HCT116 (cell line): ENCODE measurements around the gene ENTR1. TPM values are rescaled to one million over a fixed set of nuclear protein-coding genes. Genes with fewer than 3 reads are reported as not detected.

ENCODE experiments used
- ATAC-seq: fragments of 200-7000 bp; cut with Tn5 transposase; 2 replicates; pipeline ENCODE4 v1.9.1; 2020; ENCODE audit warnings: mild to moderate bottlenecking, moderate library complexity
- BruUV-seq: library from RNA; stranded (reverse); fragments of 400-500 nt; replicated peaks from 2 replicates; lab custom pipeline; 2021; lab: Mats Ljungman, UMichigan
- CTCF ChIA-PET: fragments of 300-600 bp; sonication (Branson Sonifier 250); formaldehyde crosslinking; loops from one replicate; lab custom pipeline; 2021; ENCODE audit warnings: antibody characterized with exemption; lab: Charles Lee
- POLR2A ChIA-PET: fragments of 300-600, 350-600 bp; sonication (Branson Sonifier 250); formaldehyde crosslinking; loops from one replicate; lab custom pipeline; 2021; ENCODE audit warnings: antibody characterized with exemption; lab: Charles Lee
- RAD21 ChIA-PET, 2 experiments: fragments of 300-600 bp; sonication (Branson Sonifier 250); formaldehyde crosslinking; loops; one replicate each; lab custom pipeline; 2023; ENCODE audit warnings: low total read pairs in 2 of 2; ENCODE audit not compliant: uncharacterized antibody in 2 of 2, unreplicated experiment in 2 of 2, low non-redundant PET in 1 of 2; lab: Charles Lee
- DNase-seq: peaks from one replicate; pipeline ENCODE4 v3.0.0-alpha.2; 2010; ENCODE audit warnings: low read depth, low spot score
- H2AFZ ChIP-seq: fragments of 200-600 bp; shearing (Covaris generic), sonication (generic); 2 replicates; pipeline ENCODE4 v1.6.1; 2017; ENCODE audit warnings: low read depth, mixed run types, mixed read lengths, antibody characterized with exemption, low read length; ENCODE audit not compliant: poor library complexity, severe bottlenecking
- H3K27ac ChIP-seq: 2 replicates; pipeline ENCODE4 v1.5.1; 2012; ENCODE audit warnings: low read depth, low read length
- H3K27me3 ChIP-seq: fragments of 200-600 bp; sonication (generic); 2 replicates; pipeline ENCODE4 v1.6.1; 2016; ENCODE audit warnings: mixed run types, low read length, mixed read lengths; ENCODE audit not compliant: insufficient read depth
- H3K36me3 ChIP-seq, 2 experiments: fragments of 200-500 bp in 1 of 2; fragments of 200-600 bp in 1 of 2; sonication (Bioruptor generic) in 1 of 2; sonication (generic) in 1 of 2; 2 replicates each; pipeline versions ENCODE4 v1.5.1 to v1.6.1; 2014 to 2016; ENCODE audit warnings: low read length in 2 of 2, inconsistent platforms in 1 of 2, mixed read lengths in 1 of 2, mixed run types in 1 of 2; ENCODE audit not compliant: insufficient read depth in 2 of 2, control insufficient read depth in 1 of 2
- H3K4me1 ChIP-seq, 2 experiments: fragments of 200-600 bp in 1 of 2; sonication (generic) in 1 of 2; 2 replicates each; pipeline versions ENCODE4 v1.5.1 to v1.6.1; 2012 to 2017; ENCODE audit warnings: low read length in 2 of 2, inconsistent platforms in 1 of 2, mild to moderate bottlenecking in 1 of 2, mixed read lengths in 1 of 2, mixed run types in 1 of 2, moderate library complexity in 1 of 2; ENCODE audit not compliant: insufficient read depth in 2 of 2, control insufficient read depth in 1 of 2
- H3K4me2 ChIP-seq: fragments of 200-600 bp; sonication (generic); 2 replicates; pipeline ENCODE4 v1.6.1; 2017; ENCODE audit warnings: mixed run types, low read length, mixed read lengths
- H3K4me3 ChIP-seq, 2 experiments: fragments of 200-600 bp in 1 of 2; sonication (generic) in 1 of 2; replicated peaks in 1 of 2; 2 replicates each; pipeline ENCODE4 v1.5.1; 2011 to 2016; ENCODE audit warnings: low read length in 2 of 2, control low read depth in 1 of 2, low read depth in 1 of 2, mild to moderate bottlenecking in 1 of 2, mixed read lengths in 1 of 2, mixed run types in 1 of 2
- H3K79me2 ChIP-seq: fragments of 200-600 bp; sonication (generic); 2 replicates; pipeline ENCODE4 v1.6.1; 2017; ENCODE audit warnings: mild to moderate bottlenecking, mixed run types, low read length, moderate library complexity, mixed read lengths; ENCODE audit not compliant: insufficient read depth
- H3K9ac ChIP-seq: fragments of 200-600 bp; sonication (generic); 2 replicates; pipeline ENCODE4 v1.6.1; 2016; ENCODE audit warnings: low read length, mixed read lengths
- H3K9me2 ChIP-seq: fragments of 200-600 bp; sonication (generic), shearing (Covaris generic); 2 replicates; pipeline ENCODE4 v1.6.1; 2017; ENCODE audit warnings: mixed run types, mild to moderate bottlenecking, moderate library complexity; ENCODE audit not compliant: insufficient read depth
- H3K9me3 ChIP-seq, 2 experiments: fragments of 200-500 bp in 1 of 2; fragments of 200-600 bp in 1 of 2; sonication (Bioruptor generic) in 1 of 2; sonication (generic) in 1 of 2; 2 replicates each; pipeline ENCODE4 v1.6.1; 2014 to 2017; ENCODE audit warnings: low read length in 2 of 2, mixed read lengths in 2 of 2, inconsistent platforms in 1 of 2, low read depth in 1 of 2, mild to moderate bottlenecking in 1 of 2, mixed run types in 1 of 2, moderate library complexity in 1 of 2; ENCODE audit not compliant: control insufficient read depth in 1 of 2, insufficient read depth in 1 of 2
- H4K20me1 ChIP-seq: fragments of 200-600 bp; sonication (generic), shearing (Covaris generic); 2 replicates; pipeline ENCODE4 v1.6.1; 2017; ENCODE audit warnings: mixed run types, mild to moderate bottlenecking, moderate library complexity; ENCODE audit not compliant: insufficient read depth
- EGR1 ChIP-seq: IDR thresholded peaks from 2 replicates; pipeline ENCODE4 v1.6.1; 2012; ENCODE audit warnings: low read depth
- JUND ChIP-seq: IDR thresholded peaks from 2 replicates; pipeline ENCODE4 v1.6.1; 2012
- SIN3A ChIP-seq: IDR thresholded peaks from 2 replicates; pipeline ENCODE4 v1.6.1; 2012; ENCODE audit warnings: low read depth
- SP1 ChIP-seq: IDR thresholded peaks from 2 replicates; pipeline ENCODE4 v1.6.1; 2012; ENCODE audit warnings: low read depth
- intact Hi-C: fragments of 100-400 bp; cut with micrococcal nuclease; formaldehyde crosslinking; loops from 2 replicates; pipeline ENCODE4 v1.10.0; 2022
- total RNA-seq: library from RNA; stranded (reverse); gene quantifications from one replicate; pipeline ENCODE4 v1.2.1, GENCODE V29; 2021; ENCODE audit not compliant: unreplicated experiment
- TF ChIP-seq, protein P1 (sequence below), 3 experiments: fragments of 200-600 bp in 1 of 3; sonication (generic) in 1 of 3; IDR thresholded peaks in 2 of 3; conservative IDR thresholded peaks in 1 of 3; 2 replicates each; pipeline ENCODE4 v1.5.1; 2012 to 2017; ENCODE audit warnings: low read depth in 2 of 3, low read length in 2 of 3, antibody characterized with exemption in 1 of 3, borderline replicate concordance in 1 of 3, control low read depth in 1 of 3, mild to moderate bottlenecking in 1 of 3, mixed read lengths in 1 of 3, mixed run types in 1 of 3, moderate library complexity in 1 of 3; ENCODE audit not compliant: insufficient read depth in 1 of 3
- TF ChIP-seq, protein P2 (sequence below): IDR thresholded peaks from 2 replicates; pipeline ENCODE4 v1.6.1; 2012
- TF ChIP-seq, protein P3 (sequence below): IDR thresholded peaks from 2 replicates; pipeline ENCODE4 v1.6.1; 2011; ENCODE audit warnings: mild to moderate bottlenecking, low read length, moderate library complexity; ENCODE audit not compliant: insufficient replicate concordance; ENCODE audit errors: extremely low read depth
- TF ChIP-seq, protein P4 (sequence below): IDR thresholded peaks from 2 replicates; pipeline ENCODE4 v1.6.1; 2012

Gene ENTR1
- total RNA-seq, 1 experiment from 2014 or later: 119 TPM

DNA sequence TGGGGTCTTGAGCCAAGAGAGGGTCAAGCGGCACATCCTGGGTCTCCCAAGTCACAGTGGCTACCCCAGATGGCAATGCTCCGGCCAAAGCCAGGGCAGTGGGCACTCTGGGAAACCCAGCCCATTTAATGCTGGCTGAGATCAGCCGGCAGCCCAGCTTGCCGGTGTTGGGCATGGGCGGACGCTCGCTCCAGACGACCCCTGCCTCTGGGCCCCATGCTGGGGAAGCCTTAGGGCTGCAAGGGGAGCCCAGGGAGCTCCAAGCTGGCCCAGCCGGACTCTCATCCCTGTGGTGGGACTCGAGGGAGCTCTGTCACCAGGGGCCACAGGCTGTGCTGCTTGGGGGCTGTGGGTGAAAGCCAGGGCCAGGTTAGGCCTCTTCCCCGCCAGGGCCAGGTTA lies 31.0 kb downstream of the ENTR1 start:
- CTCF ChIA-PET: no interaction called here
- Histone ChIP-seq H3K27me3 (no peaks in the 10 kb centered on the region), H3K9me3 (no peaks in the 10 kb centered on the region), H4K20me1 (no peaks in the 10 kb centered on the region), H3K4me1 (no peaks in the 10 kb centered on the region), H3K36me3 (peaks cover 10 to 14% of the 10 kb centered on the region in 2 experiments; a peak in 3 of 4 replicates), H3K4me2 (no peak overlapping the region), H3K79me2 (no peaks in the 10 kb centered on the region), H3K27ac (no peak overlapping the region), H3K9me2 (no peaks in the 10 kb centered on the region), H2AFZ (no peak overlapping the region), H3K9ac (no peak overlapping the region), H3K4me3 (no peak overlapping the region)
- POLR2A ChIA-PET: no interaction called here
- BruUV-seq: no TSS peak
- ATAC-seq (no peak), DNase-seq (no peak)
- intact Hi-C loops: no loop called here
- RAD21 ChIA-PET: no interaction called here
- TF ChIP-seq SP1 (no peak), EGR1 (no peak), JUND (no peak), SIN3A (no peak)
- TF ChIP-seq, protein P1, sequence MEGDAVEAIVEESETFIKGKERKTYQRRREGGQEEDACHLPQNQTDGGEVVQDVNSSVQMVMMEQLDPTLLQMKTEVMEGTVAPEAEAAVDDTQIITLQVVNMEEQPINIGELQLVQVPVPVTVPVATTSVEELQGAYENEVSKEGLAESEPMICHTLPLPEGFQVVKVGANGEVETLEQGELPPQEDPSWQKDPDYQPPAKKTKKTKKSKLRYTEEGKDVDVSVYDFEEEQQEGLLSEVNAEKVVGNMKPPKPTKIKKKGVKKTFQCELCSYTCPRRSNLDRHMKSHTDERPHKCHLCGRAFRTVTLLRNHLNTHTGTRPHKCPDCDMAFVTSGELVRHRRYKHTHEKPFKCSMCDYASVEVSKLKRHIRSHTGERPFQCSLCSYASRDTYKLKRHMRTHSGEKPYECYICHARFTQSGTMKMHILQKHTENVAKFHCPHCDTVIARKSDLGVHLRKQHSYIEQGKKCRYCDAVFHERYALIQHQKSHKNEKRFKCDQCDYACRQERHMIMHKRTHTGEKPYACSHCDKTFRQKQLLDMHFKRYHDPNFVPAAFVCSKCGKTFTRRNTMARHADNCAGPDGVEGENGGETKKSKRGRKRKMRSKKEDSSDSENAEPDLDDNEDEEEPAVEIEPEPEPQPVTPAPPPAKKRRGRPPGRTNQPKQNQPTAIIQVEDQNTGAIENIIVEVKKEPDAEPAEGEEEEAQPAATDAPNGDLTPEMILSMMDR (IDR thresholded peaks at IDR 0.05 in 2 of 3, conservative IDR thresholded peaks at IDR 0.05 in 1 of 3; ENCODE audit: borderline replicate concordance in 1 of 3, insufficient read depth in 1 of 3, low read depth in 2 of 3, low read length in 2 of 3): no peak
- TF ChIP-seq, protein P2, sequence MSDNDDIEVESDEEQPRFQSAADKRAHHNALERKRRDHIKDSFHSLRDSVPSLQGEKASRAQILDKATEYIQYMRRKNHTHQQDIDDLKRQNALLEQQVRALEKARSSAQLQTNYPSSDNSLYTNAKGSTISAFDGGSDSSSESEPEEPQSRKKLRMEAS: no peak
- TF ChIP-seq, protein P3, sequence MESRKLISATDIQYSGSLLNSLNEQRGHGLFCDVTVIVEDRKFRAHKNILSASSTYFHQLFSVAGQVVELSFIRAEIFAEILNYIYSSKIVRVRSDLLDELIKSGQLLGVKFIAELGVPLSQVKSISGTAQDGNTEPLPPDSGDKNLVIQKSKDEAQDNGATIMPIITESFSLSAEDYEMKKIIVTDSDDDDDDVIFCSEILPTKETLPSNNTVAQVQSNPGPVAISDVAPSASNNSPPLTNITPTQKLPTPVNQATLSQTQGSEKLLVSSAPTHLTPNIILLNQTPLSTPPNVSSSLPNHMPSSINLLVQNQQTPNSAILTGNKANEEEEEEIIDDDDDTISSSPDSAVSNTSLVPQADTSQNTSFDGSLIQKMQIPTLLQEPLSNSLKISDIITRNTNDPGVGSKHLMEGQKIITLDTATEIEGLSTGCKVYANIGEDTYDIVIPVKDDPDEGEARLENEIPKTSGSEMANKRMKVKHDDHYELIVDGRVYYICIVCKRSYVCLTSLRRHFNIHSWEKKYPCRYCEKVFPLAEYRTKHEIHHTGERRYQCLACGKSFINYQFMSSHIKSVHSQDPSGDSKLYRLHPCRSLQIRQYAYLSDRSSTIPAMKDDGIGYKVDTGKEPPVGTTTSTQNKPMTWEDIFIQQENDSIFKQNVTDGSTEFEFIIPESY: no peak
- TF ChIP-seq, protein P4, sequence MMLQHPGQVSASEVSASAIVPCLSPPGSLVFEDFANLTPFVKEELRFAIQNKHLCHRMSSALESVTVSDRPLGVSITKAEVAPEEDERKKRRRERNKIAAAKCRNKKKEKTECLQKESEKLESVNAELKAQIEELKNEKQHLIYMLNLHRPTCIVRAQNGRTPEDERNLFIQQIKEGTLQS: no peak
